ENCODE data around the gene ERO1B.
A peak's percentile ranks its signal among the peaks of the same experiment; 100 is the strongest.

ERO1B gene

GRCh38 chr1:236176337-236177336 is 105.1 kb downstream of the ERO1B start:
- no peak for DNase-seq (ENCODE audit: extremely low read depth, insufficient read length)
- Histone ChIP-seq H3K27me3 (replicated peaks; ENCODE audit: control insufficient read depth, insufficient read depth, low read length) (no peaks in the 10 kb centered on the region), H3K4me3 (replicated peaks; ENCODE audit: low read depth, low read length) (no peak overlapping the region), H3K36me3 (ENCODE audit: control insufficient read depth, insufficient read depth, low read length) (peaks cover 10% of the 10 kb centered on the region)
- no peak for TF ChIP-seq CTCF (IDR thresholded peaks at IDR 0.05; ENCODE audit: insufficient read depth, low read length, poor library complexity, severe bottlenecking)

GRCh38 chr1:236175642-236176336 is 106.0 kb downstream of the ERO1B start:
- no peaks in the 10 kb centered on the region for H3K27me3 ChIP-seq (replicated peaks; ENCODE audit: control insufficient read depth, insufficient read depth, low read length)
- peaks cover 10% of the 10 kb centered on the region for H3K36me3 ChIP-seq (ENCODE audit: control insufficient read depth, insufficient read depth, low read length)
- H3K4me3 ChIP-seq (replicated peaks; ENCODE audit: low read depth, low read length) = no peak overlapping the region
- TF ChIP-seq CTCF (IDR thresholded peaks at IDR 0.05; ENCODE audit: insufficient read depth, low read length, poor library complexity, severe bottlenecking) = no peak
- DNase-seq (ENCODE audit: extremely low read depth, insufficient read length) = no peak

- no peak for DNase-seq (ENCODE audit: extremely low read depth, insufficient read length)
- H3K36me3 ChIP-seq (ENCODE audit: control insufficient read depth, insufficient read depth, low read length) = peaks cover 14% of the 10 kb centered on the region
- no peak overlapping the region for H3K4me3 ChIP-seq (replicated peaks; ENCODE audit: low read depth, low read length)
- H3K27me3 ChIP-seq (replicated peaks; ENCODE audit: control insufficient read depth, insufficient read depth, low read length) = no peaks in the 10 kb centered on the region
- no peak for TF ChIP-seq CTCF (IDR thresholded peaks at IDR 0.05; ENCODE audit: insufficient read depth, low read length, poor library complexity, severe bottlenecking)
Observed at GRCh38 chr1:236173174-236173767, 108.5 kb downstream of the ERO1B start.

GRCh38 chr1:236172041-236172579 is 109.6 kb downstream of the ERO1B start:
- TF ChIP-seq CTCF (IDR thresholded peaks at IDR 0.05; ENCODE audit: insufficient read depth, low read length, poor library complexity, severe bottlenecking) = no peak
- Histone ChIP-seq H3K27me3 (replicated peaks; ENCODE audit: control insufficient read depth, insufficient read depth, low read length) (no peaks in the 10 kb centered on the region), H3K36me3 (ENCODE audit: control insufficient read depth, insufficient read depth, low read length) (peaks cover 10% of the 10 kb centered on the region), H3K4me3 (replicated peaks; ENCODE audit: low read depth, low read length) (no peak overlapping the region)
- no peak for DNase-seq (ENCODE audit: extremely low read depth, insufficient read length)

- peak; percentile 26 for TF ChIP-seq CTCF (IDR thresholded peaks at IDR 0.05; ENCODE audit: insufficient read depth, low read length, poor library complexity, severe bottlenecking)
- DNase-seq (ENCODE audit: extremely low read depth, insufficient read length) = no peak
Observed at GRCh38 chr1:236168716-236169429, 112.9 kb downstream of the ERO1B start.

More at GRCh38 chr1:236168716-236169429, 112.9 kb downstream of the ERO1B start:
- Histone ChIP-seq H3K27me3 (replicated peaks; ENCODE audit: control insufficient read depth, insufficient read depth, low read length) (no peaks in the 10 kb centered on the region), H3K4me3 (replicated peaks; ENCODE audit: low read depth, low read length) (no peak overlapping the region), H3K36me3 (ENCODE audit: control insufficient read depth, insufficient read depth, low read length) (peaks cover 10% of the 10 kb centered on the region)
